PFSK-1 (cell line): ENCODE data around the gene SPCS1.

Experiments used
- FOXP2 ChIP-seq: optimal IDR thresholded peaks from 2 replicates; pipeline ENCODE3; 2011; ENCODE audit warnings: borderline replicate concordance, control low read depth, inconsistent platforms; ENCODE audit not compliant: insufficient read depth; ENCODE audit errors: extremely low read length, extremely low read depth
- POLR2AphosphoS5 ChIP-seq: IDR thresholded peaks from 2 replicates; pipeline ENCODE4 v1.6.1; 2012; ENCODE audit warnings: low read depth, mild to moderate bottlenecking, control low read depth, low read length, moderate library complexity
- REST ChIP-seq, 2 experiments: IDR thresholded peaks; 2 replicates each; pipeline versions ENCODE4 v1.6.1 to v1.8.0; 2011 to 2012; ENCODE audit warnings: low read depth in 2 of 2, low read length in 2 of 2, control low read depth in 1 of 2, inconsistent platforms in 1 of 2, mild to moderate bottlenecking in 1 of 2, moderate library complexity in 1 of 2; ENCODE audit not compliant: insufficient read depth in 1 of 2
- SIN3A ChIP-seq: IDR thresholded peaks from 2 replicates; pipeline ENCODE4 v1.6.1; 2012; ENCODE audit warnings: mild to moderate bottlenecking, low read length, moderate library complexity, borderline replicate concordance; ENCODE audit not compliant: insufficient read depth
- TAF1 ChIP-seq: IDR thresholded peaks from 2 replicates; pipeline ENCODE4 v1.6.1; 2012; ENCODE audit warnings: low read length, control low read depth, borderline replicate concordance; ENCODE audit not compliant: insufficient read depth

Gene SPCS1

DNA sequence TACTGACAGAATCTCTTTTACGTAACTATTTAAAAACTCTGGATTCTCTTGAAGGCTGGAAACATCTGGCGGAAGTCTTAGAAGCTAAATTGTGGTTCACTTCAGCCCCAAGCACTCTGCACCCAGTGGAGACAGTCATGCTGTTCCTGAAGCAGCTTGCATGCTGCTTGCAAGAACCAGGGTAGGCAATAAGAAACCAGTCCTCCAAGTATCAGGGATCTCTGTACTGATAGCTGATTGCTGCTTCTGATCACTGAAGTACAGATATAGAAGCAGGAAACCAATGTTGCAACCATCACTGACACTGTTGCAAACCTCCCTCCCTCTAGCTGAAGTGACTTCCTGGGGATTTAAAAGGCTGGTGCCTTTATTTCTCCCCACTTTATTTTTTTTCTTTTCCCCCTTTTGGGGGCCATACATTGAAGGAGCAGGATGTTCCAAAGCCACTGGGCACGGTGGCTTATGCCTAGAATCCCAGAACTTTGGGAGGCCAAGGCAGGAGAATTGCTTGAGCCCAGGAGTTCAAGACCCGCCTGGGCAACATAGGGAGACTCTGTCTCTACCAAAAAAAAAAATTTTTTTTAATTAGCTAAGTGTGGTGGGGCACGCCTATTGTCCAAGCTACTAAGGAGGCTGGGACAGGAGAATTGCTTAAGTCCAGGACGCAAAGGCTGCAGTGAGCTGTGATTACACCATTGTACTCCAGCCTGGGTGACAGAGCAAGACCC lies 15.3 kb downstream of the SPCS1 start:
- TF ChIP-seq TAF1 (no peak), POLR2AphosphoS5 (no peak), SIN3A (no peak), REST (IDR thresholded peaks at IDR 0.05; ENCODE audit: insufficient read depth in 1 of 2, low read depth in 2 of 2, low read length in 2 of 2) (no peak)

DNA sequence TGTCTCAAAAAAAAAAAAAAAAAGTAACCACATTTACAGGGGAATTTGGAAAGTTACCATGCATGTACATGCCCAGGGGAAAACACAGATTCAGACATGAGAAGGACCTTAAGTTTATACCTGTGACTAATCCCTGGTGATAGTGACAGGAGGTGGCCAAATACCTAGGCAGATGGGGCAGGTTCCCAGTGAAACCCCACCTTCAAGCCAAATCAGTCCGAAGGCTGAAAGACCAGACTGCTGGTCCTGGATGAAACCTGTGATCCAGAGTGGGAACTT lies 15.8 kb downstream of the SPCS1 start:
- no peak for TF ChIP-seq TAF1
- TF ChIP-seq POLR2AphosphoS5, result no peak
- TF ChIP-seq SIN3A, result no peak
- no peak for TF ChIP-seq REST (IDR thresholded peaks at IDR 0.05; ENCODE audit: insufficient read depth in 1 of 2, low read depth in 2 of 2, low read length in 2 of 2)
- TF ChIP-seq FOXP2, result no peak

- TF ChIP-seq REST (IDR thresholded peaks at IDR 0.05; ENCODE audit: insufficient read depth in 1 of 2, low read depth in 2 of 2, low read length in 2 of 2), result no peak
- no peak for TF ChIP-seq SIN3A
- no peak for TF ChIP-seq POLR2AphosphoS5
- TF ChIP-seq FOXP2, result no peak
- TF ChIP-seq TAF1, result no peak
Observed at GRCh38 chr3:52722491-52722890, 16.6 kb downstream of the SPCS1 start.

DNA sequence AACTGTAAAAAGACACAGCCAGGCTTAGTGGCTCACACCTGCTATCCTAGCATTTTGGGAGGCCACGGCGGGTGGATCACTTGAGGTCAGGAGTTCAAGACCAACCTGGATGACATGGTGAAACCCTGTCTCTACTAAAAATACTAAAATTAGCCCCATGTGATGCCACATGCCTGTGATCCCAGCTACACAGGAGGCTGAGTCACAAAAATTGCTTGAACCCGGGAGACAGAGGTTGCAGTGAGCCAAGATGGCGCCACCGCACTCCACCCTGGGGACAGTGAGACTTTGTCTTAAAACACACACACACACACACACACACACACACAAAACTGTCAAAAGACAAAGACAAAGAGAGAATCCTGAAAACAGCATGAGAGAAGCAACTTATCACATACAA lies 18.0 kb downstream of the SPCS1 start:
- TF ChIP-seq FOXP2 (no peak), REST (IDR thresholded peaks at IDR 0.05; ENCODE audit: insufficient read depth in 1 of 2, low read depth in 2 of 2, low read length in 2 of 2) (no peak), POLR2AphosphoS5 (no peak), TAF1 (no peak), SIN3A (no peak)

DNA sequence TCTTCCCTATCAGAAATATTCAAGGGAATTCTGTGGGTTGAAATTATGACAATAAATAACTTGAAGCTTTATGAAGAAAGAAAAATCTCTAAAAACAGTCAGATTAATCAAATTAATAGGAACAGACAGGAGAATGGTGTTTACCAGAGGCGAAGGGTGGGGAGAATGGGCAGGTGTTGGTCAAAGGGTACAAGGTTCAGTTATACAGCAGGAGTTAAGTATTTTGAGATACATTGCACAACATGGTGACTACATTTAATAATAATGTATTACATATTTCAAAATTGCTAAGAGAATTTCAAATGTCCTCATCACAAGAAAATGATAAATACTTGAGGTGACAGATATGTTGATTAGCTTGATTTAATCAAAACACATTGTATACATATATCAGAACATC lies 18.6 kb downstream of the SPCS1 start:
- TF ChIP-seq TAF1, result no peak
- TF ChIP-seq REST (IDR thresholded peaks at IDR 0.05; ENCODE audit: insufficient read depth in 1 of 2, low read depth in 2 of 2, low read length in 2 of 2), result no peak
